ENCODE results near the gene BCKDK. TPM values are rescaled to one million over a fixed set of nuclear protein-coding genes. Genes with fewer than 3 reads are reported as not detected.

Gene BCKDK
- total RNA-seq, 1 donor: 30.0 TPM

DNA sequence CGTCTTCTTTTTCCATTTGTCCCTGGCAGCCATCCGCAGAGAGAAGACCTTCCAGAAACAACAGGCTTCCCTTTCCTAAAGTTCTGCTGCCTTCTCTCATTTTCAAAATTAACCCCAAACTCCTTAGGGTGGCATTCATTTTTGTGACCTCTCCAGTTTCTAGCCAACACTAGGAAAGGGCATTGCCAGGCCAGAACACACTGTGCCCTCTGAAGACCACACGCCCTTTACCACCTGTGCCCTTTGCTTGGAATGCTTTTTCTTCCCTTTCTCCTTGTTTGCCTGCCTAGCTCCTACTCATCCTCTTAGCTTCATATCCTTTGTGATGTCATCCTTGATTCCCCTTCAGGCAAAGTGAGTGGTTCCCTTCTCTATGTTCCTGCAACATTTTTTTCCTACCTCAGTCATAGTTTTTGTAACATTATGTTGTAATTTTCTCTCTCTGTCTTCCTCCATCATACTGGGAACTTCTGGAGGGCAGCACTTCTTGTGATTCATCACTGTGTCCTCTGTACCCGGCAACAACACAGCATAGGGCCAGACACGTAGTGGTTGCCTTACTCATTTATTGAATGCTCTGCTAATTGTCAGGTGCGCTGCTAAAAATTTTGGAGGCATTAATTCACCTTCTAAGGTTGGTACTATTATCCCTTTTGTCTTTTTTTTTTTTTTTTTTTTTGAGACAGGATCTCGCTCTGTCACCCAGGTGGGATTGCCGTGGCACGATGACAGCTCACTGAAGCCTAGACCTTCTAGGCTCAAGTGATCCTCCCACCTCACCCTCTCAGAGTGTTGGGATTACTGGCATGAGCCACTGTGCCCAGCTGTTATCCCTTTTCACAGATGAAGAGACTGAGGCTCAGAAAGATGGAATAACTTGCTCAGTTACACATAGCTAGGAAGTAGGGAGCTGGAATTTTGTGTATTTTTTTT lies 10.3 kb downstream of the BCKDK start:
- Histone ChIP-seq H3K4me3 (ENCODE audit: insufficient read depth, low read length) (peak overlapping the region; percentile 80), H3K27ac (ENCODE audit: low read depth, low read length) (peak overlapping the region; percentile 97), H3K79me2 (ENCODE audit: insufficient read depth, low read length) (peaks cover 24% of the 10 kb centered on the region), H3K9me3 (ENCODE audit: low read depth, low read length) (no peaks in the 10 kb centered on the region), H4K20me1 (ENCODE audit: insufficient read depth, low read length) (peaks cover 6% of the 10 kb centered on the region), H3K36me3 (ENCODE audit: insufficient read depth, low read length) (peaks cover 33% of the 10 kb centered on the region), H3K4me1 (ENCODE audit: insufficient read depth, low read length) (peaks cover 11% of the 10 kb centered on the region), H3K27me3 (ENCODE audit: insufficient read depth, low read length) (no peaks in the 10 kb centered on the region), H3K4me2 (ENCODE audit: insufficient read depth, low read length) (peak overlapping the region; percentile 95), H2AFZ (ENCODE audit: low read length) (peak overlapping the region; percentile 86)
- TF ChIP-seq CTCF (IDR thresholded peaks at IDR 0.05; ENCODE audit: extremely low read depth, low read depth, low read length): no peak
- DNase-seq (ENCODE audit: insufficient read length, low spot score, missing footprints): peak; percentile 95

DNA sequence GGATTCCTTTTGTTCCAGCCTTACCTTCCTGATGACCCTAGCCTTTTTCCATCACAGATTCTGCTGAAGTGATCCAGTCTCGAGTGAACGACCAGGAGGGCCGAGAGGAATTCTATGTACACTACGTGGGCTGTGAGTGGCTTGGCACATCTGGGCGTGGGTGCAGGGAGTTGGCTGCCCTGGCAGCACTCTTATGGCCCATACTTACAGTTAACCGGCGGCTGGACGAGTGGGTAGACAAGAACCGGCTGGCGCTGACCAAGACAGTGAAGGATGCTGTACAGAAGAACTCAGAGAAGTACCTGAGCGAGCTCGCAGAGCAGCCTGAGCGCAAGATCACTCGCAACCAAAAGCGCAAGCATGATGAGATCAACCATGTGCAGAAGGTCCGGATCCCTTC lies 11.9 kb downstream of the BCKDK start:
- Histone ChIP-seq H3K9me3 (ENCODE audit: low read depth, low read length) (no peaks in the 10 kb centered on the region), H3K4me1 (ENCODE audit: insufficient read depth, low read length) (peaks cover 11% of the 10 kb centered on the region), H4K20me1 (ENCODE audit: insufficient read depth, low read length) (peaks cover 6% of the 10 kb centered on the region), H3K4me3 (ENCODE audit: insufficient read depth, low read length) (no peak overlapping the region), H3K36me3 (ENCODE audit: insufficient read depth, low read length) (peaks cover 33% of the 10 kb centered on the region), H3K27ac (ENCODE audit: low read depth, low read length) (no peak overlapping the region), H3K4me2 (ENCODE audit: insufficient read depth, low read length) (no peak overlapping the region), H3K27me3 (ENCODE audit: insufficient read depth, low read length) (no peaks in the 10 kb centered on the region), H3K79me2 (ENCODE audit: insufficient read depth, low read length) (peaks cover 24% of the 10 kb centered on the region), H2AFZ (ENCODE audit: low read length) (no peak overlapping the region)
- no peak for TF ChIP-seq CTCF (IDR thresholded peaks at IDR 0.05; ENCODE audit: extremely low read depth, low read depth, low read length)
- no peak for DNase-seq (ENCODE audit: insufficient read length, low spot score, missing footprints)

- no peaks in the 10 kb centered on the region for H3K4me1 ChIP-seq (ENCODE audit: insufficient read depth, low read length)
- H3K27ac ChIP-seq (ENCODE audit: low read depth, low read length): no peak overlapping the region
- H3K4me3 ChIP-seq (ENCODE audit: insufficient read depth, low read length): no peak overlapping the region
- DNase-seq (ENCODE audit: insufficient read length, low spot score, missing footprints): no peak
- H3K9me3 ChIP-seq (ENCODE audit: low read depth, low read length): no peaks in the 10 kb centered on the region
- H4K20me1 ChIP-seq (ENCODE audit: insufficient read depth, low read length): no peaks in the 10 kb centered on the region
- no peaks in the 10 kb centered on the region for H3K79me2 ChIP-seq (ENCODE audit: insufficient read depth, low read length)
- H2AFZ ChIP-seq (ENCODE audit: low read length): no peak overlapping the region
- H3K27me3 ChIP-seq (ENCODE audit: insufficient read depth, low read length): no peaks in the 10 kb centered on the region
- H3K4me2 ChIP-seq (ENCODE audit: insufficient read depth, low read length): no peak overlapping the region
- H3K36me3 ChIP-seq (ENCODE audit: insufficient read depth, low read length): peaks cover 26% of the 10 kb centered on the region
- TF ChIP-seq CTCF (IDR thresholded peaks at IDR 0.05; ENCODE audit: extremely low read depth, low read depth, low read length): no peak
Measured at GRCh38 chr16:31125844-31126243, 17.7 kb downstream of the BCKDK start.

DNA sequence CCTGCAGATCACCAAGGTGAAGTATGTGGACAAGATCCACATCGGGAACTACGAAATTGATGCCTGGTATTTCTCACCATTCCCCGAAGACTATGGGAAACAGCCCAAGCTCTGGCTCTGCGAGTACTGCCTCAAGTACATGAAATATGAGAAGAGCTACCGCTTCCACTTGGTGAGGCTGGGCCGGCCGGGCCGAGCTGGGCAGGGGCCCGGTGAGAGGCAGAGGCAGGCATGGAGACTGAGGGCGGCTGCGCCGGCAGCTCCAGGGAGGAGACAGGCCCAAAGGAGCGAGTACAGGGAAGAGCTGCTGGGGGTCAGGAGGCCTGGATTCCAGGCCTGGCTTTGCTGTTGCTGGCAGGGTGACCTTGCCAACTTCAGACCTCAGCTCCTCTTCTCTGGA lies 19.0 kb downstream of the BCKDK start:
- Histone ChIP-seq H3K79me2 (ENCODE audit: insufficient read depth, low read length) (no peaks in the 10 kb centered on the region), H3K9me3 (ENCODE audit: low read depth, low read length) (no peaks in the 10 kb centered on the region), H3K27ac (ENCODE audit: low read depth, low read length) (no peak overlapping the region), H3K4me3 (ENCODE audit: insufficient read depth, low read length) (no peak overlapping the region), H3K27me3 (ENCODE audit: insufficient read depth, low read length) (no peaks in the 10 kb centered on the region), H3K4me1 (ENCODE audit: insufficient read depth, low read length) (no peaks in the 10 kb centered on the region), H4K20me1 (ENCODE audit: insufficient read depth, low read length) (no peaks in the 10 kb centered on the region), H2AFZ (ENCODE audit: low read length) (no peak overlapping the region), H3K4me2 (ENCODE audit: insufficient read depth, low read length) (no peak overlapping the region), H3K36me3 (ENCODE audit: insufficient read depth, low read length) (peaks cover 13% of the 10 kb centered on the region)
- TF ChIP-seq CTCF (IDR thresholded peaks at IDR 0.05; ENCODE audit: extremely low read depth, low read depth, low read length): no peak
- peak; percentile 50 for DNase-seq (ENCODE audit: insufficient read length, low spot score, missing footprints)
